ENCODE measurements around the gene PRDM10. TPM values are rescaled to one million over a fixed set of nuclear protein-coding genes. Genes with fewer than 3 reads are reported as not detected.

Gene PRDM10
- total RNA-seq, 1 experiment from 2014 or later = 18.9 TPM

- TF ChIP-seq HMGA2 (CRISPR knock-in tag; IDR thresholded peaks at IDR 0.05) = no peak
- TF ChIP-seq NR3C1 (CRISPR knock-in tag; conservative IDR thresholded peaks at IDR 0.05; ENCODE audit: low read depth) = no peak
These were observed 37.8 kb upstream of the PRDM10 start (continued) for GRCh38 chr11:130040281-130040940.

GRCh38 chr11:130037881-130038585 lies 35.4 kb upstream of the PRDM10 start:
- ATAC-seq (no peak), DNase-seq (ENCODE audit: low spot score) (no peak)
- H3K27ac Mint-ChIP-seq = no peak overlapping the region
- no peak overlapping the region for H3K4me3 Mint-ChIP-seq
- ChIA-PET POLR2A (no interaction called here), CTCF (no interaction called here)
- no peaks in the 10 kb centered on the region for H3K27me3 Mint-ChIP-seq (ENCODE audit: low read depth)
- peaks cover 3% of the 10 kb centered on the region; the same call in 1 of the 2 replicates for H3K9me3 Mint-ChIP-seq
- H3K4me1 Mint-ChIP-seq = 0 out of 2 replicates have a peak, but pooled peaks cover 4% of the 10 kb centered on the region
- H3K36me3 Mint-ChIP-seq = no peaks in the 10 kb centered on the region
- TF ChIP-seq EMX1 (CRISPR knock-in tag; IDR thresholded peaks at IDR 0.05) (no peak), PRRX2 (CRISPR knock-in tag; IDR thresholded peaks at IDR 0.05) (no peak), ZNF425 (CRISPR knock-in tag; conservative IDR thresholded peaks at IDR 0.05) (no peak), MAX (CRISPR knock-in tag; IDR thresholded peaks at IDR 0.05) (no peak), ZNF671 (CRISPR knock-in tag; IDR thresholded peaks at IDR 0.05) (no peak), CDX4 (CRISPR knock-in tag; IDR thresholded peaks at IDR 0.05; ENCODE audit: borderline replicate concordance) (no peak), ATF6 (CRISPR knock-in tag; IDR thresholded peaks at IDR 0.05) (no peak), ZNF138 (CRISPR knock-in tag; conservative IDR thresholded peaks at IDR 0.05) (no peak), ZNF532 (CRISPR knock-in tag; IDR thresholded peaks at IDR 0.05; ENCODE audit: borderline replicate concordance) (no peak), GABPB1 (CRISPR knock-in tag; IDR thresholded peaks at IDR 0.05) (no peak), ZNF512 (CRISPR knock-in tag; IDR thresholded peaks at IDR 0.05; ENCODE audit: borderline replicate concordance) (no peak), NR3C1 (CRISPR knock-in tag; conservative IDR thresholded peaks at IDR 0.05; ENCODE audit: low read depth) (no peak), NFYB (CRISPR knock-in tag; conservative IDR thresholded peaks at IDR 0.05; ENCODE audit: low read depth) (no peak), IRF2 (CRISPR knock-in tag; IDR thresholded peaks at IDR 0.05; ENCODE audit: borderline replicate concordance, low read depth) (no peak), ARID4B (CRISPR knock-in tag; IDR thresholded peaks at IDR 0.05; ENCODE audit: borderline replicate concordance) (no peak), GRHL2 (CRISPR knock-in tag; IDR thresholded peaks at IDR 0.05; ENCODE audit: insufficient replicate concordance, severe bottlenecking) (no peak), RELA (CRISPR knock-in tag; IDR thresholded peaks at IDR 0.05; ENCODE audit: borderline replicate concordance) (no peak), ZNF416 (CRISPR knock-in tag; IDR thresholded peaks at IDR 0.05) (no peak)
